Mammary epithelial cell (primary cell): ENCODE data around the gene SH3PXD2B.

ENCODE experiments used
- CTCF ChIP-seq, 2 donors: IDR thresholded peaks in 1 of 2; conservative IDR thresholded peaks in 1 of 2; 2 replicates each; pipeline ENCODE4 v1.5.1; 2011 to 2012; ENCODE audit warnings: inconsistent platforms in 2 of 2, low read length in 2 of 2, mild to moderate bottlenecking in 2 of 2, control low read depth in 1 of 2, low read depth in 1 of 2; ENCODE audit not compliant: insufficient read depth in 1 of 2; ENCODE audit errors: extremely low read depth in 1 of 2
- EZH2 ChIP-seq: IDR thresholded peaks from 2 replicates; pipeline ENCODE4 v1.6.1; 2012; ENCODE audit warnings: low read length, inconsistent platforms, borderline replicate concordance

GRCh38 chr5:172430354-172430753 lies 24.0 kb downstream of the SH3PXD2B start:
- TF ChIP-seq CTCF (conservative IDR thresholded peaks at IDR 0.05 in 1 of 2, IDR thresholded peaks at IDR 0.05 in 1 of 2; ENCODE audit: extremely low read depth in 1 of 2, insufficient read depth in 1 of 2, low read depth in 1 of 2, low read length in 2 of 2) (no peak), EZH2 (no peak)
